NT2/D1 (cell line): ENCODE results near the gene LDLRAD2.
A peak's percentile ranks its signal among the peaks of the same experiment; 100 is the strongest.

ENCODE experiments used
- DNase-seq: peaks from one replicate; pipeline ENCODE4 v3.0.0-alpha.2; 2011; ENCODE audit warnings: low read depth, low spot score
- H3K27me3 ChIP-seq: 2 replicates; pipeline ENCODE4 v1.6.0; 2011; ENCODE audit warnings: mild to moderate bottlenecking; ENCODE audit not compliant: insufficient read length, insufficient read depth
- H3K36me3 ChIP-seq: 2 replicates; pipeline ENCODE4 v1.6.1; 2011; ENCODE audit warnings: mild to moderate bottlenecking, low read length, mixed read lengths; ENCODE audit not compliant: insufficient read depth, insufficient read length
- H3K4me1 ChIP-seq: 2 replicates; pipeline ENCODE4 v1.5.1; 2011; ENCODE audit not compliant: insufficient read depth, insufficient read length
- H3K4me3 ChIP-seq: 2 replicates; pipeline ENCODE4 v1.5.1; 2011; ENCODE audit warnings: low read depth; ENCODE audit not compliant: insufficient read length
- H3K9ac ChIP-seq: 2 replicates; pipeline ENCODE4 v1.6.0; 2011; ENCODE audit warnings: low read depth; ENCODE audit not compliant: insufficient read length
- H3K9me3 ChIP-seq: 2 replicates; pipeline ENCODE4 v1.5.1; 2011; ENCODE audit warnings: mild to moderate bottlenecking, low read length; ENCODE audit not compliant: insufficient read depth
- SUZ12 ChIP-seq: IDR thresholded peaks from 2 replicates; pipeline ENCODE4 v1.6.1; 2011; ENCODE audit not compliant: insufficient read length, insufficient read depth; ENCODE audit errors: extremely low read depth
- YY1 ChIP-seq: IDR thresholded peaks from 2 replicates; pipeline ENCODE4 v1.6.1; 2011; ENCODE audit not compliant: insufficient read length, insufficient read depth
- ZNF274 ChIP-seq: IDR thresholded peaks from 2 replicates; pipeline ENCODE4 v1.6.1; 2011; ENCODE audit warnings: mild to moderate bottlenecking, low read depth, low read length

The LDLRAD2 gene

DNA sequence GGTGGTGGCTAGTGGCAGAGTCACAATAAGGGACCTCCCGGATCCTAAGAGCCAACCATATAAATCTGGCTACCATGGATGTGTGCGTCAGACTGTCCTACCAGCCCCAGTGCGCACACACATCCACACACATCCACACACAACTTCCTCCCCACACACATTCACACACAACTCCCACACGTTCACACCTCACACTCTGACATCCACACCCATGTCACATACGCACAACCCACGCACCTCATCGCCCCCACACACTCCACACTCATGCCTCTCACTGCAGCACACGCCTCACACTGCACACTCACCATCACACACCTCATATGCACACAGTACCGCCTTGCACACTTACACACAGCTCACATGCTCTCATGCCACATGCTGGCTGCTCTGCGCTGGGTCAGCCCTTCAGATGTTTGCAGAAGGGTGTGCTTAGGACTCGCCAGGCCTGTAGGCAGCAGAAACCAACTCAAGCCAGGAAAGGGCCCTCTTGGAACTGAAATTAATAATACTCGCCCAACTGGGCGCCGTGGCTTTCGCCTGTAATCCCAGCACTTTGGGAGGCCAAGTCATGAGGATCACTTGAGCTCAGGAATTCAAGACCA, 3.0 kb downstream of the LDLRAD2 start:
- H3K27me3 ChIP-seq = no peaks in the 10 kb centered on the region
- peak overlapping the region; percentile 21 for H3K4me3 ChIP-seq
- peak overlapping the region; percentile 76 for H3K9ac ChIP-seq
- TF ChIP-seq ZNF274 (no peak), YY1 (no peak), SUZ12 (no peak)
- peaks cover 9% of the 10 kb centered on the region for H3K4me1 ChIP-seq
- no peak for DNase-seq
- H3K36me3 ChIP-seq = no peaks in the 10 kb centered on the region
- H3K9me3 ChIP-seq = no peaks in the 10 kb centered on the region

DNA sequence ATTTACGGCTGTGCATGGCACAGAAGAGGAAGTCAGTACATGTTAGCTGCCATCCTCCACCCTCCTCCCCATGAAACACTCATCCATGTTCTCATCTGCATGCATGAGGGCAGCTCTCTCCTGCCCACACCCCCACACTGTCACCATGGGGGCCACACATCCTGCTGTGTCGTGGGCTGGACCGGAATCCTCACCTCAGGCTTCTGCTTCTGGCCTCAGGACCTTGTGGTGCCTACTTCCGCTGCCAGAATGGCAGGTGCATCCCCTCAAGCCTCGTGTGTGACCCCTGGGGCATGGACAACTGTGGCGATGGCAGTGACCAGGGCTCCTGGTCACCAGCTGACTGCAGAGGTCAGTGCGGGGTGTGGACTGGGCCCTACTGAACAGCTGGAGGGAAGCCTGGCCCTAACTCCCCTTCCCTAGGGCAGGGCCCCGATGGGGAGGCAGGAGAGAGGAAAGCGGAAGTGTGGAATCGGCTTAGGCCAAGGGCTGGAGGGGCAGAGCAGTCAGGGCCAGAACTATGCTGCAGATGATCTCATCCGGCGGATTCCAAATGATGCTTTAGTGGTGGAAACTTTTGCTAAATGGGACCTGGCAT, 3.8 kb downstream of the LDLRAD2 start:
- no peaks in the 10 kb centered on the region for H3K9me3 ChIP-seq
- peaks cover 9% of the 10 kb centered on the region for H3K4me1 ChIP-seq
- no peak overlapping the region for H3K9ac ChIP-seq
- peaks cover 3% of the 10 kb centered on the region for H3K36me3 ChIP-seq
- DNase-seq = no peak
- TF ChIP-seq ZNF274 (no peak), SUZ12 (no peak), YY1 (no peak)
- H3K27me3 ChIP-seq = no peaks in the 10 kb centered on the region
- H3K4me3 ChIP-seq = no peak overlapping the region

DNA sequence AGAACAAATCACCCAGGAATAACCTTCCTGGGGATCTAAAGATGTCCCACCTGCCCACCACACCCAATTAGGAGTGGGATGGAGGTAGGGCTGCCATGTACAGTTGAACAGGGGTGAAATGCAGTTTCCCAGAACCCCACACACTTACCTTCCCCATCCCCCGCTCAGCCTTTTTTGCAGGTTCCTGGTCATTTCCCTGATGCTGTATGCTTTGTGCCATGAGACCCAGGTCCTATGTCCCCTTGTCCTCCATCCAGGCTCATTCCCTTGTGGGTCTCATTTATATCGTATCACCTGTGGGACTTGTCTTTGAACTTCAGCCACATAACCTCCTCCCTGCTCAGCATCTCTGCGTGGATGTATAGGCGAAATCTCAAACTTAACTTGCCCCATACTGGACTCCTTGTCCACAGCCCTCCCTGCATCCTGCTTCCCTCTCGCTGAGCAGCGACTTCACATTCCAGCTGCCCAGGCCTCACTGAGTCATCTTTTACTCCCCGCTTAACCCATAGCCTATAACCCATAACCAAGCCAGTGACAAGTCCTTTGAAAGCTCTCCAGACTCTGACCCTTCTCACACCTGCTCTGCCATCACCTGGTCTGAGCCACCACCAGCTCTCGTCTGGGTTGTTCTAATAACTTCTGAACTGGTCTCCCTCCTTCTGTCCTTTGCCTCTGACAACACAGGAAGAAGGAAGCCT, 4.7 kb downstream of the LDLRAD2 start:
- no peaks in the 10 kb centered on the region for H3K9me3 ChIP-seq
- H3K4me3 ChIP-seq = no peak overlapping the region
- no peak overlapping the region for H3K9ac ChIP-seq
- H3K4me1 ChIP-seq = peaks cover 9% of the 10 kb centered on the region
- H3K27me3 ChIP-seq = no peaks in the 10 kb centered on the region
- H3K36me3 ChIP-seq = peaks cover 10% of the 10 kb centered on the region
- no peak for DNase-seq
- TF ChIP-seq SUZ12 = no peak
- no peak for TF ChIP-seq YY1
- no peak for TF ChIP-seq ZNF274

DNA sequence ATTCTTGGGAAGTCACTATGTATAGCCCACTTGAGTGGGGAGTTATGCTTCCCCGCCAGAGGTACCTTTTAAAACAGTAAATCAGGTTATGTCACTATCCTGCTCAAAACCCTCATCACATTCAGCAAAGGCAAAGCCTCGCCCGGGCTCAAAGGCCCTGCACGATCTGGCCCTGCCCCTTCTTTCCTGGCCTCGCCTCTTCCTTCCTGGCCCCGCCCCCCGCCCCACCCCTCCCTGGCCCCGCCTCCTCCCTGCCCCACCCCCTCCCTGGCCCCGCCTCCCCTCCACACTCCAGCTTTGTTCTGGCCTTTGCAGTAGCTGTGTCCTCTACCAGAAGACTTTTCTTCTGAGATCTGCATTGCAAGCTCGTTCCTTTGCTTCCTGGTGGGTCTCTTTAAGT, 6.6 kb downstream of the LDLRAD2 start:
- no peak for DNase-seq
- H3K9me3 ChIP-seq = no peaks in the 10 kb centered on the region
- TF ChIP-seq SUZ12 = no peak
- no peak for TF ChIP-seq YY1
- TF ChIP-seq ZNF274 = no peak
- no peak overlapping the region for H3K4me3 ChIP-seq
- H3K9ac ChIP-seq = no peak overlapping the region
- peaks cover 23% of the 10 kb centered on the region for H3K36me3 ChIP-seq
- H3K4me1 ChIP-seq = peaks cover 8% of the 10 kb centered on the region
- no peaks in the 10 kb centered on the region for H3K27me3 ChIP-seq

DNA sequence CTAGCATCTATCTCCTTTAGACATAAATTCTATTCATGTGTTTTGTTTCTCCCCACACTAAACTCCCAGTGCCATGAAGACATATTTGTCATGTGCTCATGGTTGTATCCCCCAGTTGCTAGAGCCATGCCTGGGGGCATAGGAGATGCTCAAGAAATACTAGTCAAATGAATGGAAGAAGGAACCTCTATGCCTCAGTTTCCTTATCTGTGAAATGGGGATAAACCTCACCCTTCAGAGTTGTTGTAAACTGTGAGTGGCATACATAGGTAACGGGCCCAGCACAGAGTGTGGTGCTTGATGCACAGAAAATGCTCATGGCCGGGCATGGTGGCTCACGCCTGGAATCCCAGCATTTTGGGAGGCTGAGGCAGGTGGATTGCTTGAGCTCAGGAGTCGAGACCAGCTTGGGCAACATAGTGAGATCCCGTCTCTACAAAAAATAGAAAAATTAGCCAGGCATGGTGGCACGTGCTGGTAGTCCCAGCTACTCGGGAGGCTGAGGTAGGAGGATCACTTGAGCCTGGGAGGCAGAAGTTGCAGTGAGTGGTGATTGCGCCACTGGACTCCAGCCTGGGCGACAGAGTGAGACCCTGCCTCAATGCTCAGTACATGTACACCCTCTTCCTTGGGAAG, 8.7 kb downstream of the LDLRAD2 start:
- no peaks in the 10 kb centered on the region for H3K9me3 ChIP-seq
- DNase-seq = no peak
- no peaks in the 10 kb centered on the region for H3K27me3 ChIP-seq
- no peak overlapping the region for H3K9ac ChIP-seq
- H3K4me1 ChIP-seq = peaks cover 2% of the 10 kb centered on the region
- no peak overlapping the region for H3K4me3 ChIP-seq
- H3K36me3 ChIP-seq = peaks cover 40% of the 10 kb centered on the region
- no peak for TF ChIP-seq YY1
- no peak for TF ChIP-seq SUZ12
- no peak for TF ChIP-seq ZNF274

DNA sequence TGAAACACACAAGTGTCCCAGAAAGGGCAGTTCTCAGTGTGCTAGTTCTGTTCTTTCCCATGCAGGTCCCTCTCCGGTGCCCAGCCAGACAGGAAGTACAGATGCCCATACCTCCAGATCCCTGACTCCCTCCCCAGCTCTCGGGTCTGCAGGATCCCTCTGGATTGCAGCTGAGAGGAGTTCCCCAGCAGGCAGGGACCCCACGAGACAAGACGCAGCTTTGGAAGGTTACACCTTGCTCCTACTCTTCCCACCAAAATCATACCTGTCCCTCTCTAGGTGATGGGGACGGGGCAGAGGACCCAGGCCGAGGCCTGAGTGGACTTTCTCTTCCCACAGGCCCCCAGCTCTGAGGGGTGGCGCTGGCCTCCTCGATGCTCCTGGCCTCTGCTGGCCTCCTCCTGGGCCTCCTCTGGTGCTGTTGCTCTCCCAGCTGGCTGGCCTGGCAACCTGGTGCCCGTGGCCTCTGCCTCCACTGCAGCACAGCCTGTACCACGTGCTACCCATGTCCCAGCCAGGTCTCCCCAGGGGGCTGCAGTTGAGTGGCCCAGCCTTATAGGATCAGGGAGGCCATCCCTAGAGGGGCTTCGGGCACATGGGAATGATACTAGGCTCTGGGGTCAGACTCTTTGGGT, 9.4 kb downstream of the LDLRAD2 start:
- H3K36me3 ChIP-seq = peaks cover 43% of the 10 kb centered on the region
- H3K4me1 ChIP-seq = peaks cover 2% of the 10 kb centered on the region
- H3K9ac ChIP-seq = no peak overlapping the region
- no peak for DNase-seq
- no peak overlapping the region for H3K4me3 ChIP-seq
- no peaks in the 10 kb centered on the region for H3K9me3 ChIP-seq
- H3K27me3 ChIP-seq = no peaks in the 10 kb centered on the region
- TF ChIP-seq ZNF274 = no peak
- no peak for TF ChIP-seq YY1
- no peak for TF ChIP-seq SUZ12

DNA sequence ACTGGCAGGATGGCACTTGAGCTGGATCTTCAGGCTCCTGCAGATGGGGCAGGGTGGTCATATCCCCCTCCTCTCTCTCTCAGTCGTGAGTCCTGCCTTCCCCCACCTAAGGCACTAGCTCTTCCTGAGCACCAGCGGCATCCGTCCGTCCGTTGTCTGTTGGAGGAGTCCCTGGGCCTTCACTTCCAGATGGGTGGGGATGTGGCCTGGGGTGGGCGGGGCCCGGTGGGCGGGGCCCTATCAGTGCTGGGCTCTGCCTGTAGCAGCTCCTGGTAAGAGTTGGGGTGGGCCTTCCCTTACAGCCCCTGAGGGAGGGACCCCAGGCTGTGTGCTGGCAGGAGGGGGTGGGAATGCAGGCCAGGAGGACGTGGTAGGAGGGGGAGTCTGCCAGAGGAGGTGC, 10.3 kb downstream of the LDLRAD2 start:
- Histone ChIP-seq H3K4me1 (peaks cover 2% of the 10 kb centered on the region), H3K9me3 (no peaks in the 10 kb centered on the region), H3K36me3 (peaks cover 48% of the 10 kb centered on the region), H3K9ac (peak overlapping the region; percentile 42), H3K27me3 (no peaks in the 10 kb centered on the region), H3K4me3 (no peak overlapping the region)
- no peak for TF ChIP-seq SUZ12
- DNase-seq = no peak
